SKM-1 treated with dmso at 0.1 percent for 144 hours (cell line): Measurements from ENCODE around the gene GALNT7.

Source experiments
- DNase-seq: peaks from one replicate; lab custom pipeline; 2025; ENCODE audit not compliant: unreplicated experiment; lab: John Stamatoyannopoulos, UW

The GALNT7 gene

GRCh38 chr4:173231916-173232315, 63.3 kb downstream of the GALNT7 start:
- no peak for DNase-seq

GRCh38 chr4:173233857-173234256, 65.2 kb downstream of the GALNT7 start:
- DNase-seq = no peak

GRCh38 chr4:173235050-173235449, 66.4 kb downstream of the GALNT7 start:
- no peak for DNase-seq

- no peak for DNase-seq
Observed at GRCh38 chr4:173236301-173236700, 67.7 kb downstream of the GALNT7 start.

GRCh38 chr4:173237152-173237551, 68.5 kb downstream of the GALNT7 start:
- no peak for DNase-seq

GRCh38 chr4:173237762-173238161, 69.2 kb downstream of the GALNT7 start:
- DNase-seq = no peak

- no peak for DNase-seq
Observed at GRCh38 chr4:173240696-173241095, 72.1 kb downstream of the GALNT7 start.

GRCh38 chr4:173242466-173243250, 74.0 kb downstream of the GALNT7 start:
- DNase-seq = no peak

- DNase-seq = no peak
Observed at GRCh38 chr4:173243321-173243720, 74.7 kb downstream of the GALNT7 start.

GRCh38 chr4:173243917-173244658, 75.5 kb downstream of the GALNT7 start:
- DNase-seq = no peak

GRCh38 chr4:173245952-173246351, 77.3 kb downstream of the GALNT7 start:
- no peak for DNase-seq

GRCh38 chr4:173246719-173247118, 78.1 kb downstream of the GALNT7 start:
- DNase-seq = no peak

- no peak for DNase-seq
Observed at GRCh38 chr4:173247321-173247720, 78.7 kb downstream of the GALNT7 start.

GRCh38 chr4:173248690-173249089, 80.1 kb downstream of the GALNT7 start:
- no peak for DNase-seq

GRCh38 chr4:173252024-173252935, 83.7 kb downstream of the GALNT7 start:
- no peak for DNase-seq

- DNase-seq = no peak
Observed at GRCh38 chr4:173253561-173253960, 85.0 kb downstream of the GALNT7 start.

GRCh38 chr4:173254646-173255045, 86.0 kb downstream of the GALNT7 start:
- no peak for DNase-seq

- no peak for DNase-seq
Observed at GRCh38 chr4:173256825-173257224, 88.2 kb downstream of the GALNT7 start.

GRCh38 chr4:173257732-173258717, 89.4 kb downstream of the GALNT7 start:
- DNase-seq = peak; percentile 7

GRCh38 chr4:173258866-173259265, 90.3 kb downstream of the GALNT7 start:
- no peak for DNase-seq
